SK-N-SH (cell line): ENCODE measurements around the gene CCSER1.

Source experiments
- CTCF ChIP-seq: fragments of 200-600 bp; sonication (generic); IDR thresholded peaks from 2 replicates; pipeline ENCODE4 v1.6.1; 2017; ENCODE audit warnings: antibody characterized with exemption, mild to moderate bottlenecking, moderate library complexity
- EZH2phosphoT487 ChIP-seq: fragments of 200-600 bp; sonication (generic); IDR thresholded peaks from 2 replicates; pipeline ENCODE4 v1.6.1; 2017; ENCODE audit warnings: low read depth, mixed run types, mild to moderate bottlenecking, antibody characterized with exemption, moderate library complexity, borderline replicate concordance
- JUND ChIP-seq: IDR thresholded peaks from 2 replicates; pipeline ENCODE4 v1.4.0; 2012
- MEF2A ChIP-seq: IDR thresholded peaks from 2 replicates; pipeline ENCODE4 v1.4.0; 2012; ENCODE audit warnings: low read depth, borderline replicate concordance
- POLR2AphosphoS5 ChIP-seq: IDR thresholded peaks from 2 replicates; pipeline ENCODE4 v1.6.1; 2012; ENCODE audit warnings: low read depth, low read length
- TAF1 ChIP-seq: IDR thresholded peaks from 2 replicates; pipeline ENCODE4 v1.6.1; 2012; ENCODE audit warnings: low read depth, mild to moderate bottlenecking, low read length, moderate library complexity, borderline replicate concordance
- USF1 ChIP-seq: IDR thresholded peaks from 2 replicates; pipeline ENCODE4 v1.4.0; 2012; ENCODE audit warnings: low read depth, borderline replicate concordance
- YY1 ChIP-seq: IDR thresholded peaks from 2 replicates; pipeline ENCODE4 v1.4.0; 2012; ENCODE audit warnings: low read depth, mild to moderate bottlenecking

- TF ChIP-seq POLR2AphosphoS5 (no peak), YY1 (no peak), EZH2phosphoT487 (no peak), CTCF (no peak), USF1 (no peak), JUND (no peak), MEF2A (no peak), TAF1 (no peak)
These were observed 63.3 kb downstream of the CCSER1 start for GRCh38 chr4:90190525-90190924.
